ENCODE results near the gene EYA4. TPM values are rescaled to one million over a fixed set of nuclear protein-coding genes. Genes with fewer than 3 reads are reported as not detected.

Gene EYA4
- total RNA-seq, 1 experiment from 2014 or later = 0.24 TPM

DNA sequence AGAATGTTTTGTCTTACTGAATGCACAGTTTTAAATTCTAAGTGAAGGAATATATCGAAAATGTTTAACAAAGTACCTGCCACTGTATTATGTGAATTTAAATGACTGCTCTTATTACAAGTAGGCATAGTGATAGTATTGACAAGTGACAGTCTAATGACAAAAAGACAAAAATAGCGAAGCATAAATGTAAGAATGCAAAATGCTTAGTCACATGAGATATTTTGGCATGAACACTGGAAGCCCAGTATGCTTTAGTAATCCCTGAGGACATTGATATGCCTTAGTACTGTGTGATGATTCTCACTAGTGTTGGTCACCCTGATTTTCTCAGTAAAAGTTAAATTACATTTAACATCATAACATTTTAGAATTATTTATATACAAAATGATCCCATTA lies 153.5 kb downstream of the EYA4 start (continued):
- TF ChIP-seq, protein P1, sequence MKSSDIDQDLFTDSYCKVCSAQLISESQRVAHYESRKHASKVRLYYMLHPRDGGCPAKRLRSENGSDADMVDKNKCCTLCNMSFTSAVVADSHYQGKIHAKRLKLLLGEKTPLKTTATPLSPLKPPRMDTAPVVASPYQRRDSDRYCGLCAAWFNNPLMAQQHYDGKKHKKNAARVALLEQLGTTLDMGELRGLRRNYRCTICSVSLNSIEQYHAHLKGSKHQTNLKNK (CRISPR knock-in tag; IDR thresholded peaks at IDR 0.05) = no peak
- no peak for TF ChIP-seq IRF2 (CRISPR knock-in tag; IDR thresholded peaks at IDR 0.05; ENCODE audit: borderline replicate concordance, low read depth)
- TF ChIP-seq, protein P2, sequence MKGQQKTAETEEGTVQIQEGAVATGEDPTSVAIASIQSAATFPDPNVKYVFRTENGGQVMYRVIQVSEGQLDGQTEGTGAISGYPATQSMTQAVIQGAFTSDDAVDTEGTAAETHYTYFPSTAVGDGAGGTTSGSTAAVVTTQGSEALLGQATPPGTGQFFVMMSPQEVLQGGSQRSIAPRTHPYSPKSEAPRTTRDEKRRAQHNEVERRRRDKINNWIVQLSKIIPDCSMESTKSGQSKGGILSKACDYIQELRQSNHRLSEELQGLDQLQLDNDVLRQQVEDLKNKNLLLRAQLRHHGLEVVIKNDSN (CRISPR knock-in tag; IDR thresholded peaks at IDR 0.05) = no peak
- no peak for TF ChIP-seq PRDM15 (CRISPR knock-in tag; IDR thresholded peaks at IDR 0.05)
- TF ChIP-seq, protein P3, sequence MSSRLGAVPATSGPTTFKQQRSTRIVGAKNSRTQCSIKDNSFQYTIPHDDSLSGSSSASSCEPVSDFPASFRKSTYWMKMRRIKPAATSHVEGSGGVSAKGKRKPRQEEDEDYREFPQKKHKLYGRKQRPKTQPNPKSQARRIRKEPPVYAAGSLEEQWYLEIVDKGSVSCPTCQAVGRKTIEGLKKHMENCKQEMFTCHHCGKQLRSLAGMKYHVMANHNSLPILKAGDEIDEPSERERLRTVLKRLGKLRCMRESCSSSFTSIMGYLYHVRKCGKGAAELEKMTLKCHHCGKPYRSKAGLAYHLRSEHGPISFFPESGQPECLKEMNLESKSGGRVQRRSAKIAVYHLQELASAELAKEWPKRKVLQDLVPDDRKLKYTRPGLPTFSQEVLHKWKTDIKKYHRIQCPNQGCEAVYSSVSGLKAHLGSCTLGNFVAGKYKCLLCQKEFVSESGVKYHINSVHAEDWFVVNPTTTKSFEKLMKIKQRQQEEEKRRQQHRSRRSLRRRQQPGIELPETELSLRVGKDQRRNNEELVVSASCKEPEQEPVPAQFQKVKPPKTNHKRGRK (CRISPR knock-in tag; IDR thresholded peaks at IDR 0.05; ENCODE audit: borderline replicate concordance) = no peak
- TF ChIP-seq SOX15 (CRISPR knock-in tag; IDR thresholded peaks at IDR 0.05) = no peak
- TF ChIP-seq IRF1 (CRISPR knock-in tag; IDR thresholded peaks at IDR 0.05) = no peak
- TF ChIP-seq USF2 (CRISPR knock-in tag; IDR thresholded peaks at IDR 0.05) = no peak
- TF ChIP-seq, protein P4, sequence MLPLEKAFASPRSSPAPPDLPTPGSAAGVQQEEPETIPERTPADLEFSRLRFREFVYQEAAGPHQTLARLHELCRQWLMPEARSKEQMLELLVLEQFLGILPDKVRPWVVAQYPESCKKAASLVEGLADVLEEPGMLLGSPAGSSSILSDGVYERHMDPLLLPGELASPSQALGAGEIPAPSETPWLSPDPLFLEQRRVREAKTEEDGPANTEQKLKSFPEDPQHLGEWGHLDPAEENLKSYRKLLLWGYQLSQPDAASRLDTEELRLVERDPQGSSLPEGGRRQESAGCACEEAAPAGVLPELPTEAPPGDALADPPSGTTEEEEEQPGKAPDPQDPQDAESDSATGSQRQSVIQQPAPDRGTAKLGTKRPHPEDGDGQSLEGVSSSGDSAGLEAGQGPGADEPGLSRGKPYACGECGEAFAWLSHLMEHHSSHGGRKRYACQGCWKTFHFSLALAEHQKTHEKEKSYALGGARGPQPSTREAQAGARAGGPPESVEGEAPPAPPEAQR (CRISPR knock-in tag; IDR thresholded peaks at IDR 0.05) = no peak
- no peak for TF ChIP-seq E2F4 (CRISPR knock-in tag; IDR thresholded peaks at IDR 0.05; ENCODE audit: borderline replicate concordance, low read depth)
- TF ChIP-seq FOXP4 (CRISPR knock-in tag; IDR thresholded peaks at IDR 0.05) = no peak
- no peak for TF ChIP-seq TEAD1 (CRISPR knock-in tag; IDR thresholded peaks at IDR 0.05)
